Measurements from ENCODE around the gene RERG. TPM values are rescaled to one million over a fixed set of nuclear protein-coding genes. Genes with fewer than 3 reads are reported as not detected.

Gene RERG
- total RNA-seq, 2 donors from 2014 or later, result 9.9 to 12.4 TPM

DNA sequence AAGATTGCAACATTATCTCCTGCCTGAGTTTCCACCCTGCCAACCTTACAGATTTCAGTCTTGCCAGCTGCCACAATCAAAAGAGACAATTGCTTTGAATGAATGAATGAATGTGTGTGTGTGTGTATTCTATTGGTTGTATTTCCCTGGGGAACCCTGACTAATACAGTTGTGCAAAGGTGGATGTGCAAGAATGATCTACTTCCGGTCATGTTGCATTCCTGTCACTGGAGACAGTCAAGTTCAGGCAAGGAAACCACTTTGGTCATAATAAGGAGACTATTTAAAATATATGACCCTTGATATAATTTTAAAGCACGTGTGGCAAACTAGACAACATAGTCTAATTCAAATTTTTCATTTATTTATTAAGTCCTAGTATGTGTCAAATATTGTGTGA is 13.1 kb downstream of the RERG start:
- peak overlapping the region; percentile 77 to 81 for H3K27ac ChIP-seq
- no peak for DNase-seq (ENCODE audit: low spot score)
- H3K36me3 ChIP-seq, result no peaks in the 10 kb centered on the region
- H3K9me3 ChIP-seq, result no peaks in the 10 kb centered on the region
- H3K4me3 ChIP-seq, result no peak overlapping the region
- TF ChIP-seq, protein P1, sequence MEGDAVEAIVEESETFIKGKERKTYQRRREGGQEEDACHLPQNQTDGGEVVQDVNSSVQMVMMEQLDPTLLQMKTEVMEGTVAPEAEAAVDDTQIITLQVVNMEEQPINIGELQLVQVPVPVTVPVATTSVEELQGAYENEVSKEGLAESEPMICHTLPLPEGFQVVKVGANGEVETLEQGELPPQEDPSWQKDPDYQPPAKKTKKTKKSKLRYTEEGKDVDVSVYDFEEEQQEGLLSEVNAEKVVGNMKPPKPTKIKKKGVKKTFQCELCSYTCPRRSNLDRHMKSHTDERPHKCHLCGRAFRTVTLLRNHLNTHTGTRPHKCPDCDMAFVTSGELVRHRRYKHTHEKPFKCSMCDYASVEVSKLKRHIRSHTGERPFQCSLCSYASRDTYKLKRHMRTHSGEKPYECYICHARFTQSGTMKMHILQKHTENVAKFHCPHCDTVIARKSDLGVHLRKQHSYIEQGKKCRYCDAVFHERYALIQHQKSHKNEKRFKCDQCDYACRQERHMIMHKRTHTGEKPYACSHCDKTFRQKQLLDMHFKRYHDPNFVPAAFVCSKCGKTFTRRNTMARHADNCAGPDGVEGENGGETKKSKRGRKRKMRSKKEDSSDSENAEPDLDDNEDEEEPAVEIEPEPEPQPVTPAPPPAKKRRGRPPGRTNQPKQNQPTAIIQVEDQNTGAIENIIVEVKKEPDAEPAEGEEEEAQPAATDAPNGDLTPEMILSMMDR (IDR thresholded peaks at IDR 0.05), result peak in 1 of 2 donors; percentile 37
- H3K27me3 ChIP-seq, result no peaks in the 10 kb centered on the region
- H3K4me1 ChIP-seq, result peaks cover 0 to 14% of the 10 kb centered on the region in 2 donors

DNA sequence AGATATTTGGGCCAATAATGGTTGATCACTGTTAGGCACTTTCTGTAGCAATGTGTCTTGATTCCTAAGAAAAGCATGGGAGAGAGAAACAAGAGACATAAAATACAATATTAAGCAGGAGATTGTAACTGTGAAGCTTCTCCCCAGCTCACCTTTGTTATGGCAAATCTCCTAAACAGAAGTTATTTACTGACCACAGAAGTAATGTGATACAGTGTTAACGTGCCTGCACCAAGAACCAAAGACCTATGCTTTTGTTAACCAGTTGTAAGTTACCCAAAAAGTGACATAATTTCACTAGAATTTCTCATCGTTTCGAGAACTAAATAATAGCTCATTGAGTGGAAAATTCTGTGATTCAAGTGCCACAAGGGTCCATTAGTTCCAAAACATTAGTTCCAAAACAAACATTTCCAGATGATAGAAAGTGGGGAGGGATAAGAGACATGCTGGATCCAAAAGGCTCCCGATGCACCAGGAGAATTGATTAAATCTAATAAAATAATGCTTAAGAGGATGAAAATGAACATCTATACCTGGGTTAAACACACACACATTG is 14.3 kb downstream of the RERG start:
- TF ChIP-seq, protein P1 (IDR thresholded peaks at IDR 0.05), result no peak
- Histone ChIP-seq H3K27me3 (no peaks in the 10 kb centered on the region), H3K4me1 (peaks cover 0 to 11% of the 10 kb centered on the region in 2 donors), H3K36me3 (no peaks in the 10 kb centered on the region), H3K27ac (peak overlapping the region; percentile 77 to 81), H3K9me3 (no peaks in the 10 kb centered on the region), H3K4me3 (no peak overlapping the region)
- no peak for DNase-seq (ENCODE audit: low spot score)

DNA sequence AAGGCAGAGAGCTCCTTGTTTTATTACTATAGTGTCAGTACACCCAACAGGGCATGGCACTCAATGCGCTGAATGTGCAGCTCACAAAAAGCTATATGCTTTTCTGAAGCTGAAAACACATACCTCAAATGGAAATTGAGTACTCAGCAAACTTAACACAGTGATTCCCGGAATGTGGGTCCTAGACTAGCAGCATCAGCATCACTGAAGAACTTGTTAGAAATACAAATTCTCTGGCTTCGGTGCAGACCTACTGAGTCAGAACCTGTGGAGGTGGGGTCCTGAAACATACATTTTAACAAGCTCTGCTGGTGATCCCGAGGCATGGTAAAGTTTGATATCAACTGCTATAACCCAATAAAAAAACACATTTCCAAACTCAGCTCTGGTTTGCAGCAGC is 14.9 kb downstream of the RERG start:
- no peaks in the 10 kb centered on the region for H3K36me3 ChIP-seq
- no peak overlapping the region for H3K4me3 ChIP-seq
- TF ChIP-seq, protein P1 (IDR thresholded peaks at IDR 0.05), result no peak
- H3K27me3 ChIP-seq, result no peaks in the 10 kb centered on the region
- peak overlapping the region; percentile 77 to 81 for H3K27ac ChIP-seq
- no peaks in the 10 kb centered on the region for H3K9me3 ChIP-seq
- H3K4me1 ChIP-seq, result peaks cover 0 to 11% of the 10 kb centered on the region in 2 donors
- no peak for DNase-seq (ENCODE audit: low spot score)

DNA sequence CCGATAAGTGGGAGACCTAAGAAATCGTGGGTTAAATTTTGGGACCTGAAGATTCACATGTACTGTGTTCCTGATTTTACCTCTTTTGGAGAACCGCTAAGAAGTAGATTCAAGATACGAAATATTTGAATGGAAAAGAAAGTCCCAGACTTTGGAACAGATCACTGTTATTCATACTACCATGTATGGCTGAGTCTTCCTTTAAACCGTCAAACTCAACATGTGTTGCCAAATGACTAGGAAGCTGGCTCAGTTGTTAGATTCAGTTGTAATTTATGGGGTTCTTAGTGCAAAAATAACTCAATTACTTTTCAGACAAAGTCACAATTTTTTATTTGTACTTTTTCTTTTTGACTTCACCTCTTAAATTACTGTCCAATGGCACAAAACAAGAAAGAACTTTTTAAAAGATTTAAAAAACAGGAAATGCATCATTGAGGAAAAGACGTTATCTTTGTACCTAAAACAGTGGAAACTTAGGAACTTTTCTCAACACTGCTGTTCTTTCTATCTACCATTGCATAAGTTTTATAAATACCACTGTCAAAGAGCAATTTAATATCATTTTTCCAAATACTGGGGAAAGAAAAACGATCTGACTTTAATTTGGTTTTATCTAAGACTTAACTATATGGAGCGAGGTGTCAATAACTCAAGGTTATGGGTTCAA is 15.7 kb downstream of the RERG start:
- TF ChIP-seq, protein P1 (IDR thresholded peaks at IDR 0.05), result no peak
- H3K9me3 ChIP-seq, result no peaks in the 10 kb centered on the region
- H3K27ac ChIP-seq, result peak overlapping the region; percentile 77 to 81
- peaks cover 0 to 11% of the 10 kb centered on the region in 2 donors for H3K4me1 ChIP-seq
- H3K27me3 ChIP-seq, result no peaks in the 10 kb centered on the region
- no peak overlapping the region for H3K4me3 ChIP-seq
- DNase-seq (ENCODE audit: low spot score), result no peak
- no peaks in the 10 kb centered on the region for H3K36me3 ChIP-seq

DNA sequence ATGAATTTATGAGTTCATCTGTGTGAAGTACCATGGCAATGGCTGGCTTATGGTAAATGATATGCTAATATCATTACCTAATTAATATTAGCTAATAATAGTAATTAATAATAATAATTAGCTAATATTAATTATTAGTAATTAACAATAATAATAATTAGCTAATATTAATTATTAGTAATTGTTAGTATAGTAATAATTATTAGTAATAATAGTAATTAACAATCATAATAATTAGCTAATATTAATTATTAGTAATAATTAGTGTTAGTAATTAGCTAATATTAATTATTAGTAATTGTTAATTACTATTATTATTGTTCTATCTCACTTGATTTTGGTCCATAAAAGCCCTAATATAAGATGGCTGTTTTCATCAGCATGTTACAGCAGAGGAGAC is 19.8 kb downstream of the RERG start:
- no peak for DNase-seq (ENCODE audit: low spot score)
- Histone ChIP-seq H3K4me1 (no peaks in the 10 kb centered on the region), H3K27me3 (no peaks in the 10 kb centered on the region), H3K27ac (peak overlapping the region in 1 of 2 donors; percentile 15), H3K4me3 (no peak overlapping the region), H3K36me3 (no peaks in the 10 kb centered on the region), H3K9me3 (no peaks in the 10 kb centered on the region)
- TF ChIP-seq, protein P1 (IDR thresholded peaks at IDR 0.05), result no peak

Data from right atrium auricular region (tissue), 2 donors.